A204.1 (cell line): ENCODE data around the gene RTN4RL2.

Source experiments
- FAIRE-seq: peaks from 2 replicates; lab custom pipeline; 2012; peaks lifted over from hg19 to GRCh38; lab: Jason Lieb, UNC

RTN4RL2 gene

DNA sequence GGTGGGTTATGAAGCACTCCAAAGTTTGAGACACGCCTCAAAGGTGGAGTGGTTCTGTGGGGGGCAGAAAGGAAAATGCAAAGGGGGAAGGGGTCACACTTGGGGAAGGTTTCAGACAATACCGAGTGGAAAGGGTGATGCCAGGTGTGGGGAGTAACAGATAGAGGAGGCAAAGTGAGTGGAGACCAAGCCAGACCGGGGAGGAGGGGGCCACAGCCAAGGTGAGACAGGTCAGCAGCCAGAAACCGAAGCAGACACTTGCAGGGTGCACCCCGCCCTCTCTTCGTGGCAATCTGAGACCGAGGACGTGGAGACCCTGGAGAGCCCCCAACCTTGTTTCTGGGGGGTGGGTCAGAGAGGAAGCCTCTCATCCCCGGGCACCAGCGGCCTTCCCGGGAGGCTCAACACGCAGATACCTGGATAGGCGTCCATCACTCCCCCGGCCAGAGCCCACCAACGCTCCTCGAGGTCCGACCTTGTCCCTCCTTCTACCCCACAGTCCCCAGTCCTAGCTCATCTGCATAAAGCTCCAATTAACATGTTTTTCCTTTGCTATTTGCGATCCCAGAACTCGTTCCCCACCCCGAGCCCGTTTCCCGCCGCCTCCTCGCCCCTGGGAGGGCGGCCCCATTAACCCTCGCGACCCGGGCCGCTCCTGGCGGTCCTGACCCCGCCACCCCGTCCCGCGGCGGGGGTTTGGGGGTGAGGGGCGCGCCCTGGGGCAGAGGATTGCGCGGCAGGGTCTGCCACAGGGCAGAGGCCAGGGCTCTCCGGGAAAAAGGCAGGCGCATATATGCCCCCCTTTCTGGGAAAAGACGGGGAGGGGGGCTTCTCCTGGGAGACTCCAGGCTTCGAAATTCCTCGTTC lies 21.8 kb downstream of the RTN4RL2 start:
- no peak for FAIRE-seq

DNA sequence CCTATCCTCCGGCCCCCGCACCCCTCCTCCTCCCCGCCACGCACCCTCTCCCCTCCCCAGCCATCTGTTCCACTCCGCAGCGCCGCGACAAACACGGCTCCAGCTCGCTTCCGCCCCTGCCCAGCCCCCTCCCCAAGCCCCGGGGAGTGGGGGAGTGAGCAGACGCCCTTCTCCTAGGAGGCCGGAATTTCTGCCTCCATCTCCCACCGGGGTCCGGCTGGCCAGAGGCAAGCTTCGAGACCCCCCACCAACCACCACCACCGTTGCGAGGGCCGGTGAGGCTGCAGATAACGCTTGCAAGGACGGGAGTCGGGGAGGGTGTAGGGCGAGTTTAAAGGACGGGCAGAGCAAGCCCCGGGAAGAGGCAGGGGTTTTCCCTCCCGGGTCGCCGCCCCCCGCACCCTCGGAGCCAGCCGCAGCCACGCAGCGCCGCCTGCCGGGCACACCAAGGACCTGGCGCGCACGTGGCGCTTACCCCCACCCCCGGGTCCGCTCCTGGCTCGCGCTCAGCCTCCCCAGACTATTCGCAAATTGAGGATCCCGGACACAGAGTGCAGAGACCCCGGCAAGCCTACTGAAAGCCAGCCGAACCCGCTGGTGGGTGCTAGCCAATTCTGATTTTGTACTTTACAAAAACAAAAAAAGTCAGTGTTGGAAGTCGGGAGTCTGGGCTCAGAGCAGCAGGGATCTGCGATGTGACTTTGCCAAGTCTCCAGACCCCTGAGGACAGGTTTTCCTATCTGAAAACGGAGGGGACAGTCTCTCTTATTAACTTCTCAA lies 22.6 kb downstream of the RTN4RL2 start:
- FAIRE-seq, result no peak

DNA sequence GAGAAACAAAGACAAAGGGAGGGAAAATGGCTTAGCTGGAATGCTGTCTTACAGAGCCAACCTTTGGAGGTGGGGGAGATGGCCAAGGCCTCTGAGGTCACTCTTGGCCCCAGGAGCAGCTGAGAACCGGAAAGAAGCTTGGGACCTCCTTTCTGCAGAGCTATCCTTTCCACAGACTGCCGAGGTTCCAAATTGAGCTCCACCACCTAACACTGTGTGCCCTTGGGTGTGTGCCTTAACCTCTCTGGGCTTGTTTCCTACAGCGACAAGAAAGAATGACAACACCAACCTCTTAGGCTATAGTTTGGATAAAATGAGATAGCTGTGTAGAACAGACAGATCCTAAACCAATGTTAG lies 23.2 kb downstream of the RTN4RL2 start:
- no peak for FAIRE-seq

- FAIRE-seq, result no peak
Observed at GRCh38 chr11:57484141-57484710, 23.9 kb downstream of the RTN4RL2 start.

DNA sequence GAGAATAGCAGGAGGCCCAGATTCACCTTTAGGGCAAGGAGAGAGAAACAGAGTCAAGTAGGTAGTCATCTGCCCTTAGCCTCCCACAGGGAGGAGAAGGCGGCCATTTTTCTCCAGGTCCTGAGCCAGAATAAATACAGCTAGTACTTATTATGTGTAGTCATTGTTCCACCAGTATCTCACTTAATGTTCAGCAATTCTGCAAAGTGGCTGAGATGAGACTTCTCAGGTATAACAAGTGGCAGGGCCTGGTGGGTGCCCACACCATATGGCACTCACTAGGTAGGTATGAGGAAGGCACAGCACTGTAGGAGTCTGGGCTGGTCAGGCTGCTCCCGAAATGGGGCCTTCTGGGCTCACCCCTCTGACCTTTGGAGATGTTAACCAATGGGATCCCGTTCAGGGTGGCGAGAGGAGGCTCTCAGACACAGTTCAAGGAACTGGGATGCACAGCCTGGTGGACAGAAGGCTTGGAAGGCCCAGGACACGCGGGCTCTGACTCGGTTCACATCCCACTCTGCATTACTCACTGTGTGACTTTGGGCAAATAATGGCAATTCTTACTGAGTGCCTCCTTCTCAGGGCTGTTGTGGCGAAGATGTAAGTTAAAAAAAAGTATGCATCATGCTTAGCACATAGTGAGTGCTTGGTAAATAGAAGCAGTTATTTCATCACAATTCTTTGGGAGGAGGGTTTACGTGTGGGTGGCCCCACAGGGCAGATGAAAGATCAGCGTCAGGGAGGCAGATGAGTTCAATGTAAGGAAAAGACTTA lies 25.1 kb downstream of the RTN4RL2 start:
- no peak for FAIRE-seq

DNA sequence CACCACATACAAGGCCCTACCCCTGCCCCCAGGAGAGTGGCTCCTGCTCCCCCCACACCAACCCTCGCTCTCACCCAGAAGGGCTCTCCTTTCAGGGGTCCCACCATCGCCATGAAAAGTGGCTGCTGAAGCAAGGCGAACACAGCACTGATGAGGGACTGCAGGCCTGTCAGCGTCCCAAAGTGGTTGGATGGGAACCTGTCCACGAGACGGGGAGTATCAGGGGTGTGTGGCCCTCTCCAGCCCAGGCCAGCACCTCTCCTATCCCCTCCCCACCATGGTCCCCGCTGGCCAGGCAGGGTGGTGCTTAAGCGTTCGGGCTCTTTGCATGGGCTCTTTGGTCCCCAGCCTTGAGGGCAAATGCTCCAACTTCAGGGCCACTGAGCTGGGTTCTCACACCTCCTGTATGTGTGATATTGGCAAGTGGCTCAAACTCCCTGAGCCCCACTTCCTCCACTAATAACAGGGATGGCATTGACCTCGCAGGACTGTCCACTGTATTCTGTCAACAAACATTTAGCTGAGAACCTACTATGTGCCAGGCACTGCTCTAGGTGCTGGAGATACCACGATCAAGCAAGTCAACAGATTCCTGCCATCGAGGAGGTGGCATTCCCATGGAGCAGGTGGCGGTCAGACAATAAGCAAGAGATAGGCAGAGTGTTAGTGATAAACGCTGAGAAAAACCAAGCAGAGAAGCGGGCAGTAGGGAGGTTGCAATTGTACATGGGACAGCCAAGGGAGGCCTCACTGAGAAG lies 26.9 kb downstream of the RTN4RL2 start:
- no peak for FAIRE-seq

DNA sequence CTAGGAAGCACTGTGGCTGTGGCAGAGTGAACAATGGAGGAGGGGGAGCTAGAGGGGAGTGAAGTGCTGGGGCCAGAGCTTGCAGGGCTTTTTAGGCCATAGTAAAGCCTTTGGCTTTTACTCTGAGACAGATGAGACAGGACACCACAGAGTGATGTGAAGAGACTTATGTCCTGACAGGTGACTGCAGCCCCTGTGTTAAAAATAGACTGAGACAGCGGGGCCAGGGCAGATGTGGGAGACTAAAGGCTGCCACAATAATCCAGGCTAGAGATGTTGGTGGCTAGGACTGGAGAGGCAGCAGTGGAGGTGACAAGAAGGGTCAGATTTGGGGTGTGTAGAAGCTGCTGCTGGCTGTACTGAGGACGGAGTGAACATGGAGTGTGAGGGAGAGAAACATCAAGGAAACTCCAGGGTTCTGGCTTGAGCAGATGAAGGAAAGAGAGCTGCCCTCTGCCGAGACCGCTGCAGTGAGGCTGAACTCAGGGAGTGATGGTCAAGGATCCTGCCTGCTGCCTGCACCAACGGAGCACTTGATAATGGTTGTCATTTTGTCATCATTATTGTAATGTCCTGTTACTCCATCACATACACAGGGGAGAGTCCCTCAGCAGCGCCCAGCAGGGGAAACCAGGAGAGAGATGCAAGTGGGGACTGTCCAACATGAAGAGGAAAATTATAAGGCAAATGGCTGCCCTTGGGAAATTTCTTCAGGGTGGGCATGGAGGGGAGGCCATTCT lies 27.8 kb downstream of the RTN4RL2 start:
- FAIRE-seq, result no peak

DNA sequence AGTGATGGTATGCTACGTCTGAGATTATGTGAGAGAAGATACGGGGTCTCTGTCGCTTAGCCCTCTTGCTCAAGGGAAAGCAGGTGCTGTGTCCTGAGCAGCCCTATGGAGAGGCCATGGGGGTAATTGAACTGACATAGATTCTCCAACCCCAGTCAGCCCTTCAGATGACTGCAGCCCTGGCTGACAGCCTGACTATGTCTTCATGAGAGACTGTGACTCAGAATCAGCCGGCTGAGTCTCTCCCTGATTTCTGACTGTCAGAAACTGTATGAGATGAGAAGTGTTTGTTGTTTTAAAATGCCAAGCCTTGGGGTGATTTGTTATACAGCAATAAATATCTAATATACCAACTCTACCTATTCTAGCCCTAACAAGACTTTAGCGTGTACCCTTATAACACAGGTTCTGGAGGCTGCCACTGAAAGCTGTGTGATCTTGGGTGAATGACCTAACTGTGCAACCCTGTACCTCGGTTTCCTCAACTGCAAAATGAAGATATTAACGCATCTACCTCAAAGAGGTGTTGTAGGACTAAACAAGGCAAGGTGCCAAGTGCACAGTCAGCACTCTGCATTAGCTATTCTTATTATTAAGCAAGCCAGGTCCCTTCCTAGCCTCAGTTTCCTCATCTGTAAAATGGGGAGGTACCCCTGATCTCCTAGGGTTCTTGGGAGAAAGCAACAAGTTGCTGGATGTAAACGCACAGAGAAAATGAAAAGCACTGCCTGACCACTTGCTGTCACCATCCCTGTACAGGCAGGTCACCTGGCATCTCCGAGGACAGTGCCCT lies 30.3 kb downstream of the RTN4RL2 start:
- FAIRE-seq, result no peak

- no peak for FAIRE-seq
Observed at GRCh38 chr11:57491371-57492061, 31.2 kb downstream of the RTN4RL2 start.

DNA sequence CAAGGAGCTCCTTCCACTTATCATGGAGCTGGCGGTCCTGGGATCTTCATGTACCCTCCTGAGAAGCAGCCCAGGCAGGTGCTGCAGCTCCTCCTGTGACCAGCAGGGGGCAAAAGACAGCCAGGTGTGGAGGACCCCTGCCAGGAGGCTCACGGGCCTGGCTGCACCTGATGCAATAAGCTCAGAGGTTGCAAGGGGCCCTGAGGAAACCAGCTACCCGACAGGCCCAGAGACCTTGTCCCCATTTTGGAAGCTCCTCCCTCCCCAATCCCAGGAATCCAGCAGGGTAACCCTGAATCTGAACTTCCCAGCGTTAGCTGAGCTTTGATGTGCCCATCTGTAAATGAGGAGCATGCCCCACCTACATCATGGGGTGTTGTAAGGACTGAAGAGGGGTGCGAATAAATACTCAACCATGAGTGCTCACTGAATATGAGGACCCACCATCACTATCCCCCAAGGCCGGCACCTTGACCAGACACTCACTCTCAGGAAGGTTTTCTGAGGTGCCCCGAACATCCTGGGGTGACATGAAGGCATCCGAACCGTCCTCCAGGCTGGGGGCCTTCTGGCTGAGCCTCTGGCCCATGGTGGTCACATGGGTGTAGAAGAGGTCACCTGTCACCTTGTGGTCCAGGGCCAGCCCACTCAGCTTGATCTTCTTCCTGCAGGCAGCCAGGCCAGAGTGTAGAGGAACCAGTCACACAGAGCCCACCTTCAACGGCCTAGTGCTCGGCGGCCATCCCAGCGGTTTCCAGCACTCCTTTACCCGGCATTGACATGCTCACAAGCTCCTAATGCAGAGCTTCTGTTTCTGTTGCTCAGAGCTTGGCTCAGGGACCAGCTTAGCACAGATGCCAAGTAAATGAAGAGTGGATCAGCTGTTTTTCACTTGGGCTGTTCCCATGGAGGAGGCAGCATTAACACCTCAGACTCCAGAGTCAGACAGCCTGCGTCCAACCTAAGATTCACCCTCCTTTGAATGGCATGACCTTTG lies 33.5 kb downstream of the RTN4RL2 start:
- FAIRE-seq, result no peak

- FAIRE-seq, result no peak
Observed at GRCh38 chr11:57496109-57496820, 35.9 kb downstream of the RTN4RL2 start.

DNA sequence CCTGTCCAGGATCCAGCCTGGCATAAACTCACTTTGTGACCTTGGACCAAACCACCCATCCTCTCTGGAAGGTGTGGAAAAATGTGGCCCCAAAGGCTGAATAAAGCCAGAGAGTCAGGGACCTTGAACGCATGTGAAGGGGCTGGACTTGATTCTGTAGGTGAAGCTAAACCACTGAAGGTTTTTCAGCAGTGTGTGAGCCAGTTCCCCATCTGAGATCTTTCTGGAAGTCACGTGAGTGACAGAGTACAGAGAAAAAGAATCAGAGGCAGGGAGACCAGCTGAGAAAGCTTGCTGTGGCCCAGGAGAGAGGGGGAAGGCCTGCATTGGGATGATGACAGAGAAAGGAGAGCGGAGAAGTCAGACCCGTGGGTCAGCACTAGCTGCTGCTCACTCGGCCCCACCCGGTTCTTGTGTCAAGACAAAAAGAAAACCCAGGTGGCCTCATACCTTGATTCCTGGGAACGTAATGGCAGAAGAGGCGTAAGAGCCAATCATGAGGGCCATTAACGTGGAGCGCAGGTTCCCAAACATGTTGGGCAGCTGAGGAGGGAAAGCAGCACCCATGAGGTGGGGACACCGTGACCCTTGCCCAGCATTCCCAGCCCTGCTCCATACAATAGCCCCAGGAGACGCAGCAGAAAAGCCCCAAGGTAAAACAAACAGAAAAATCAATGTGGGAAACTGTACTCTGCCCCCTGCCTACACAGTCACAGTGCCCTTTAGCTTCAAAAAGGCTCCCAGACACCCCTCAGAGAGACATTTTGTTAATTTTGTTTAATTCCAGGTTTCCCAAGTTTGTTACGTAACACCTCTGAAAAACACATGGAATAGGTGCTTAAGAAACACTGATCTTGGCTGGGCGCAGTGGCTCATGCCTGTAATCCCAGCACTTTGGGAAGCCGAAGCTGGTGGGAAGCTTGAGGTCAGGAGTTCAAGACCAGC lies 37.2 kb downstream of the RTN4RL2 start:
- no peak for FAIRE-seq

- FAIRE-seq, result no peak
Observed at GRCh38 chr11:57498540-57498939, 38.2 kb downstream of the RTN4RL2 start.

GRCh38 chr11:57499413-57499982 lies 39.2 kb downstream of the RTN4RL2 start:
- FAIRE-seq, result no peak

DNA sequence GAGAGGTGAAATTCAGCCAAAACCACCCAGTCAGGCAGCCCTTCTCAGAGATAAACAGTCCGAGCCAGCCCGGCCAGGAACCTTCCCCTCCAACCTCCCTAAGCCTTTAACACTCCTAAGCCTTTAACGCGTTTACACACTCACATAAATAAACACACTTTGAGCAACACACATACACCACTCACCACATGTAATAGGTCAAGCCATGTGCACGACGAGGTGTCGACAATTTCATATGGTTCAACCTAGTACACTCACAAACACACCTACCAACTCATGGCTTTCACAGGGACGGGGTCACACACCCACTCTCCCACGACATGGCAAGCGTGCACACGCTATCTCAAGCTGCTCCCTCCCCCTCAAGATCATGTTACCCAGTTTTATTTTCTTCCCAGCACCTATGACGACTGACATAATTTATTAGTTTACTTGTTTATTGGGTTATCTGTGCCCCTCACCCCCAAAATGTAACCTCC lies 39.7 kb downstream of the RTN4RL2 start:
- FAIRE-seq, result no peak

DNA sequence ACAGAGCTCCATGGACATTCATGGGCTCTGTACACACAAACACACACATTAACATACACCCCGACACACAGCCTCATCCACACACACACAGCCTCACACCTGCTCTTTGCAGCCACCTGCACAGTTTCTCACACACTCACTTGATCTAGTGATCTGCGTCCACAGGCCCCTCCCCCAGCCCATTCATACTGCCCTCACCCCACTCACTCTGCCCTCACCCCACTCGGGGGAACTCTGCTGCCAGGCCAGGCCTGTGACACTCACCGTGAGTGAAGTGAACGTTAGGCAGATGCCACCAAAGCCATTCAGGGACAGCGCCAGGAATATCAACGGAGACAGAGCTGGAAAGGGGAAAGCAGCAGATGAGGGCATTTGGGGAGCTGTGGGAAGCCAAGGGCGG lies 40.2 kb downstream of the RTN4RL2 start:
- no peak for FAIRE-seq
